Astrocyte of the hippocampus (primary cell): ENCODE measurements around the gene CNTNAP2.

Experiments used
- DNase-seq: peaks from one replicate; pipeline ENCODE4 v3.0.0; 2011; ENCODE audit warnings: low read depth, low spot score

Gene CNTNAP2

GRCh38 chr7:148238761-148239325 lies 2122.2 kb downstream of the CNTNAP2 start:
- no peak for DNase-seq

- no peak for DNase-seq
Measured at GRCh38 chr7:148241700-148242293, 2125.2 kb downstream of the CNTNAP2 start.

GRCh38 chr7:148242294-148242821 lies 2125.8 kb downstream of the CNTNAP2 start:
- DNase-seq, result peak; percentile 75

GRCh38 chr7:148245381-148245780 lies 2128.8 kb downstream of the CNTNAP2 start:
- no peak for DNase-seq

- DNase-seq, result no peak
Measured at GRCh38 chr7:148253629-148254028, 2137.0 kb downstream of the CNTNAP2 start.

- DNase-seq, result no peak
Measured at GRCh38 chr7:148255333-148255732, 2138.7 kb downstream of the CNTNAP2 start.

- no peak for DNase-seq
Measured at GRCh38 chr7:148256433-148256832, 2139.8 kb downstream of the CNTNAP2 start.

- DNase-seq, result no peak
Measured at GRCh38 chr7:148260599-148260998, 2144.0 kb downstream of the CNTNAP2 start.

GRCh38 chr7:148261523-148261922 lies 2144.9 kb downstream of the CNTNAP2 start:
- DNase-seq, result no peak

- no peak for DNase-seq
Measured at GRCh38 chr7:148261996-148262688, 2145.5 kb downstream of the CNTNAP2 start.

- peak; percentile 74 for DNase-seq
Measured at GRCh38 chr7:148262721-148263229, 2146.2 kb downstream of the CNTNAP2 start.

GRCh38 chr7:148264933-148265557 lies 2148.4 kb downstream of the CNTNAP2 start:
- peak; percentile 65 for DNase-seq

GRCh38 chr7:148265896-148266295 lies 2149.3 kb downstream of the CNTNAP2 start:
- no peak for DNase-seq

- no peak for DNase-seq
Measured at GRCh38 chr7:148266795-148267194, 2150.2 kb downstream of the CNTNAP2 start.

GRCh38 chr7:148270576-148270975 lies 2154.0 kb downstream of the CNTNAP2 start:
- no peak for DNase-seq

GRCh38 chr7:148274118-148274517 lies 2157.5 kb downstream of the CNTNAP2 start:
- DNase-seq, result no peak

- DNase-seq, result no peak
Measured at GRCh38 chr7:148275359-148275890, 2158.8 kb downstream of the CNTNAP2 start.

- no peak for DNase-seq
Measured at GRCh38 chr7:148276314-148277041, 2159.9 kb downstream of the CNTNAP2 start.

GRCh38 chr7:148277042-148277660 lies 2160.6 kb downstream of the CNTNAP2 start:
- DNase-seq, result no peak

GRCh38 chr7:148286150-148286549 lies 2169.5 kb downstream of the CNTNAP2 start:
- DNase-seq, result peak; percentile 52

- DNase-seq, result no peak
Measured at GRCh38 chr7:148287538-148287937, 2170.9 kb downstream of the CNTNAP2 start.
